Upper lobe of left lung (tissue), 4 donors: ENCODE measurements around the gene RAC3.

Experiments
- CTCF ChIP-seq, 6 experiments: fragments of 450-650 bp in 4 of 6; fragments of 200-600 bp in 2 of 6; sonication (generic) in 2 of 6; IDR thresholded peaks; one replicate each; pipeline ENCODE4 v1.5.1; 2016 to 2019; ENCODE audit warnings: antibody characterized with exemption in 6 of 6
- POLR2A ChIP-seq, 4 donors: fragments of 450-650 bp; IDR thresholded peaks; one replicate each; pipeline ENCODE4 v1.5.1; 2016 to 2017; ENCODE audit warnings: antibody characterized with exemption in 4 of 4, mild to moderate bottlenecking in 2 of 4
- POLR2AphosphoS5 ChIP-seq, 2 donors: sonication (generic); formaldehyde crosslinking; IDR thresholded peaks; one replicate each; pipeline ENCODE4 v1.5.1; 2017; ENCODE audit warnings: antibody characterized with exemption in 2 of 2

DNA sequence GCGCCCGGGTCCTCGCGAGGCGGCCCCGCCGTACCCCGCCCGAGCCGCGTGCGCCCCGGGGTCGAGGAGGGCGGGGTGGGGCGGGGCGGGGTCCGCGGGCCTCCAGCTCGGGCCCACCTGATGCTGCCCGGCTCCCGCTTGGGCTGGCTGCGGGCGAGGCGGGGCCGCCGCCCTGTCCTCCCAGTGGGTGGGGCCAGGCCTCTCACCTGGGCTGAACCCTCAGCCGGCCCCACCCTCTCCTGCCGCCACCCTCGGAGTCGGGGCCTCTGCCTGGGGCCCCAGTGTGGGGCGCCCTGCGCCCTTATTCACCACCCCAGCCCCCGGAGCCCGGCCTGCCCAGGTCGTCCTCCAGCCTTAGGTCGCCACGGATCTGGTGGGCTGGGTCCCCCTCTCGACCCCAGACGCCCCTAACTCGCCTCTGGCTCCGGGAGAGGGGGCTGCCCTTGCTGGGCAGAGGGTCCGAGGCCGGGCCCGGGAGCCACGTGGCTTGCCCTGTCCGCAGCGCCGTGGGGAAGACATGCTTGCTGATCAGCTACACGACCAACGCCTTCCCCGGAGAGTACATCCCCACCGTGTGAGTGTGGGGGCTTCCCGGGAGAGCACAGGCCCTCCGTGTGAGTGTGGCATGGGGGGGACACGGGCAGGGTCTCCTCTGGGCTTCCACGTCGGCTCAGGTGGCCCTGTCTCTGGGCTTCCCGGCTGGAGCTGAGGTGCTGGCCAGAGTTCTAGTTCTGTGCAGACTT lies 578 bp downstream of the RAC3 start:
- no peak for TF ChIP-seq CTCF (IDR thresholded peaks at IDR 0.05)
- TF ChIP-seq POLR2A (IDR thresholded peaks at IDR 0.05) = no peak
- no peak for TF ChIP-seq POLR2AphosphoS5 (IDR thresholded peaks at IDR 0.05)
